ENCODE results near the gene DENND4B.

DENND4B gene

GRCh38 chr1:153945131-153945794 is 1.3 kb downstream of the DENND4B start:
- no peak for DNase-seq

DNA sequence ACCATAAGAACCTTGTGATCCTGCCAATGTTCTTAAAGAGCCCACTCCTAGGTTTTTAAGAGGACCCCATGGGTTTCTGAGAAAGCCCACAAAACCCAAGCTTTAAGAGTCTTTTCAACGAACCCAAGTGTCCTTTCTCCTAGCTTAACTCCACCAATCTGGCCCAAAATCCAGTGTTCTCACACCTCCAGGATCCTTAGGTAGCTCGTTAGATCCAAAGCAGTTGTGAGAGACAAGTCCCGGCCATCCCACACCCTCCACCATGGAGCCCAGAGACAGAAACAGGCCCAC is 1.7 kb downstream of the DENND4B start:
- DNase-seq, result no peak

- no peak for DNase-seq
These were observed 2.3 kb downstream of the DENND4B start for GRCh38 chr1:153944005-153944826.

GRCh38 chr1:153942766-153943549 is 3.6 kb downstream of the DENND4B start:
- DNase-seq, result no peak

- DNase-seq, result no peak
These were observed 4.4 kb downstream of the DENND4B start for GRCh38 chr1:153941826-153942725.

- DNase-seq, result no peak
These were observed 5.8 kb downstream of the DENND4B start for GRCh38 chr1:153940756-153941155.

DNA sequence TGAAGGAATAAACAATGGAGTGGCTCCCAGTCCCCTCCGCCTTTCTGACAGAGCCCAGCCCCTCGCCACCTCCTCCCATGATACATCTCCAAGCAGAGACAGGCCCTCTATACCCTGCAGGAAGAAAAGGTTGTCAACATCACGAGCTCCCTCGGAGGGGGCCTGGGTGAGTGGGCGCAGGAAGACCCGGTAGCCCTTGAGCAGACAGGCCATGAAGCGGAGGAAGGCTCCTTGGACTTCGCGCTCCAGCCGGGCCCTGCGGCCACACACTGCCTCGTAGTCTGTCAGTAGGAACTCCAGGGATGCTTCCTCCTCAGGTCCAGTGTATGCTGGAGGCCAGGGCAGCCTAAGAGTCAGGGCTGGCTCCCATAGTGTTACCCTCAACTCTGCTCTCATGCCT is 7.0 kb downstream of the DENND4B start:
- no peak for DNase-seq

DNA sequence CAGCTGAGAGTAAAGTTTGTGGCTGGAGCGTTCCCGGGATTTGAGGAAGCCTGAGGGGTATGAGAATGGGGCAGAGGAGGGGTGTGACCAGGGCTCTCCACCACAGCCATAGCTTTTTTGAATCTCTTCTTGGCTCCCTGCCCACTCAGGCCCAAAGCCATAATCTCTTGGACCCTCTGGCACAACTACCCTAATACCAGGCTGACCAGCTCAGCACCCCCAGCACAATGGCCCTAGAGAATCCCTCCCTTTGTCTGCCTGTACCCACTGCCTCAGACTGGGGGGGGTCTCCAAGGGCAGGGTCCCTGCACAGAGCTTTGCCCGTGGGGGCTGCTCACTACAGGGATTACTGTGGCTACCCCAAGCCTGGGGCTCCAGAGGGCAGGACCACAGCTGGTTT is 7.5 kb downstream of the DENND4B start:
- no peak for DNase-seq

GRCh38 chr1:153937331-153937730 is 9.2 kb downstream of the DENND4B start:
- no peak for DNase-seq

DNA sequence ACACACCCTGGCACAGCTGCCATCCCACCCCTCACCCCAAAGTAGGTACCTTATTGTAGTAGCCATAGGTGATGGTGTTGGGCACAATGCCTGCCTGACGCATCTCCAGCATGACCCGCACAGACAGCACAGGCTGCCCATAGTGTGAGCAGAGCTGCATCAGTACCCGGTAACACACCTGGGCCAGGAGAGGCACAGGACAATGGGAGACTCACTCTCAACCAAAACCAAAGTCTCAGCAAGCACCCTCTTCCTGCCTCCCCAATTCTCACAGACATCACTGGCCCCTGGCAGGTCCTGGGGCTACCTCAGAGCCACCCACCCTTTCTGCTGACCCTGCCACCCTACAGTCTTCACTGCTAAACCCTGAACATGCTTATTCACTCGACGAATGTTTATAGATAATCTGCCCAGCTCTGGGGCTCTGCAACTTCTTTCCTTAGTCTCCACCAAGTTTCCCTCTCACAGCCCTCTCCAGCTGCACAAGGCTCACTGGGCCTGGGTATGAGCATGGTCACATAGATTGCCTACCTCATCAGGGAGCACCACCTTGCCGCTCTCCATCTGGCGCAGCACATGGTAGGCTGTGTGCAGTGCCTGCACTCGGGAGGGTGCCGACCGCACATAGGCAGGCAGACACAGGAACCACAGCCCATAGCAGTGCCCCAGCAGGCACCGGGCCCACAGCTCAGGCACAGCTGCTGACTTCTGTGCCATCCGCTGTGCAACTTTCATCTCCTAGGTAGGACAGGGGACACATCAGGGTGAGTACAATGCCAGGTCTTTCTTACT is 10.3 kb downstream of the DENND4B start:
- no peak for DNase-seq

DNA sequence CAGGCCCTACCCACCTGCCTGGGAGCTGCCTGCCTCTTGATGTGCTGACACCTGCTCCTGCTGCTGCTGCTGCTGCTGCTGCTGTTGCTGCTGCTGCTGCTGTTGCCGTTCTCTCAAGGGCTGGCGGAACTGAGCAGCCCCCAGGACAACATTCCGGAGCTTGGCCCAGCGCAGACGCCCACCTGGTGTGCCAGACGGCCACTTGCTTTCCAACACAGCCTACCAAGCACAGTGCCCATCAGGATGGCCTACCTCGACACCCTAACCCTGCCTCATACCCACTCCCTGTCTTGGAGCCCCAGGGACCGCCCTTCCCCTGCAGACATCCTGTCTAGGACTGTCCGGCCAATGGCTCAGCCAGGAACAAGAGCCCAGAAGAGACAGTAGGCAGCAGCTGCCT is 11.8 kb downstream of the DENND4B start:
- DNase-seq, result no peak

- DNase-seq, result no peak
These were observed 12.6 kb downstream of the DENND4B start for GRCh38 chr1:153933955-153934354.

DNA sequence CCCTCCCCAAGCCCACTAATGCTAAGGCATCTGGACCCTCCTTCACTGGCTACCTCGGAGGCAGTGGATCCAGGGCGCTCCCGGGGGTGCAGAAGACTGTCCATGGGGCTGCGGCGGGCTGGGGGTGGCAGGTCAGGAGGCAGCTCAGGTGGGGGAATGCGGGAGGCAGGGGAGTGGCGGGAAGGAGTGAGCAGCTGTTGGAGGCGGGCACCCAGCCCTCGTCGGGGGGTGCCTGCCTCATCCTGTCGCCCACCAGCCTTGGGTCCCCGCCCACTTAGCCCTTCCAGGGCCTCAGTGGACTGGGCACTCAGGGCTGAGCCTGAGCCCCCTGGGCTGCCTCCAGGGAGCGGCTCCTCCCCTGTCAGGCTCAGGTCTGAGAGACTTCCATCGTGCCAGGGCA is 13.1 kb downstream of the DENND4B start:
- no peak for DNase-seq

- DNase-seq, result no peak
These were observed 14.1 kb downstream of the DENND4B start for GRCh38 chr1:153932156-153933131.

- DNase-seq, result no peak
These were observed 16.3 kb downstream of the DENND4B start for GRCh38 chr1:153929981-153930948.

DNA sequence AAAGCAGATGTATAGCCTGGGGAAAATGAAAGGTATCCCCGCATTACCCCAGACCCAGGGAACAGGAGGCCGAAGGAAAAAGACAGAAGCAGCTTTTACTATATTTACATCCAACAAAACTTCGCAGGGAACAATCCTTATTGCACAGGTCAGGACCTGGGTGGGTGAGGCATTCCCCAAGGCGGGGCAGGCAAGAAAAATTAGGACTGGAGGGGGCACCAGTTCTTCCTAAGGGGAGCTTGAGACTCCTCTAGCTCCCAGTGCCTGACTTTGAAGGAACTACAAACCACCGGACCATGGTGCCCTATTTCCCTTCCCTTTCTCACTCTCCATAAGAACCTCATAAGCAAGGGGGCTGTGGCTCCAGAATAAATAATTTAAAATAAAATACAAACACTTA is 17.1 kb downstream of the DENND4B start:
- no peak for DNase-seq

- DNase-seq, result no peak
These were observed 17.7 kb downstream of the DENND4B start for GRCh38 chr1:153928791-153929341.

DNA sequence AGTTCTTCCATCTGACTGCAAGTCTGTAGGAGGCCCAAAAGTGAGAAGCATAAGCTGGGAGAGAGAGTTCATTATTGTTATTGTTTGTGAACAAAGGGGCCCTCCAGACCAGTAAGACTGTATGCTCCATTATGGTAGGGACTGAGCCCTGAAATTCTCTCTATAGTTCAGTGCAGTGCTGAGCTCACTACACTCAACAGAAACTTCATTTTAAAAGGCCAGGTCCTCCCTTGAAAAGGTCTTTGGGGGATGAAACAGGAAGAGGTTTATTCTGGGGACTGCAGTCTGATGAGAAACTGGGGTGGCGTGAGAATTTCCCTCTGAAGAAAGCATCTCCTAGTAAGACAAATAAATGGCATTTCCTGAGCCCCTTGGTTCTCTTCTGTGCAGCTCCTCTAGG is 18.3 kb downstream of the DENND4B start:
- no peak for DNase-seq

DNA sequence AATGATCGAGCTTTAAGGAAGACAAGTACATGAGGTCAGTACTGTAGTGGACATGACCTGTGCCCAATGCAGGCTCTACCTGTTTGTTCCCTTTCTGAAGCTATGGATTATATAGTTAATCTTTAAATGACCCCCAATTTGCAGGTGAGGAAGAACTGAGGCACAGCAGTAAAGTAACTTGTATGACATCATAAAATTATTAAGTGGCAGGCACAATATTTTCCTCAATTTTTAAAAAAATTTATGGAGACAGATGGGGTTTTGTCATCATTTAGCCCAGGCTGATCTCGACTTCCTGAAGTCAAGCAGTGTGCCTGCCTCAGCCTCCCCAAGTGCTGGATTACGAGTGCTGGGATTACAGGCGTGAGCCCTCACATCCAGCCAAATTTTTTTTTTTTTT is 20.1 kb downstream of the DENND4B start:
- DNase-seq, result no peak

Measured in NCI-H1105 (cell line).